HL-60 (cell line): ENCODE data around the gene GPR84.

Experiments used
- CTCF ChIP-seq: IDR thresholded peaks from one replicate; pipeline ENCODE4 v1.5.1; 2011; ENCODE audit warnings: low read length, control low read depth, inconsistent platforms; ENCODE audit not compliant: insufficient read depth
- GABPA ChIP-seq: IDR thresholded peaks from 2 replicates; pipeline ENCODE4 v1.6.1; 2012; ENCODE audit warnings: low read depth
- POLR2AphosphoS5 ChIP-seq: IDR thresholded peaks from 2 replicates; pipeline ENCODE4 v1.6.1; 2012; ENCODE audit warnings: low read depth

- TF ChIP-seq CTCF (no peak), GABPA (no peak), POLR2AphosphoS5 (no peak)
These were observed 12.9 kb downstream of the GPR84 start for GRCh38 chr12:54351341-54351740.
